ENCODE measurements around the gene NR5A1.

The NR5A1 gene

GRCh38 chr9:124513376-124513994 lies 6.3 kb upstream of the NR5A1 start:
- DNase-seq: no peak

DNA sequence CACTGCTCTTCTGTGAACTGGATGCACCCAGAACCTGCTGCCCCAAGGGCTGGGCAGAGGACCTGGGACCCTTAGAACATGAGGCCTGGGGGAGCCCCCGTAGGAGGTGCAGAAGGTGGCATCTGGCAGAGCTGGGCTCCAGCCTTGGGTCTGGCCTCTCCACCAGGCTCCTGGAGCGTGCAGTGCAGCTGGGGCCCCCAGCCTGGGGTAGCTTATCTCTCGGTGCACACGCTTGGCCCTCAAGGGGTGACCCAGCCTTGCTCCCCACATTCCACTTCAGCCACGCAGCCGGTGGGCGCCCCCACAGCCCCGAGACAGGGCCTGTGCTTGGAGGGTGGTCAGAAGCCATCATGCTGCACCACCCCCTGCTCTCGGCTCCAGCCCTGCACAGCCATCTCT lies 5.6 kb upstream of the NR5A1 start:
- DNase-seq: no peak

DNA sequence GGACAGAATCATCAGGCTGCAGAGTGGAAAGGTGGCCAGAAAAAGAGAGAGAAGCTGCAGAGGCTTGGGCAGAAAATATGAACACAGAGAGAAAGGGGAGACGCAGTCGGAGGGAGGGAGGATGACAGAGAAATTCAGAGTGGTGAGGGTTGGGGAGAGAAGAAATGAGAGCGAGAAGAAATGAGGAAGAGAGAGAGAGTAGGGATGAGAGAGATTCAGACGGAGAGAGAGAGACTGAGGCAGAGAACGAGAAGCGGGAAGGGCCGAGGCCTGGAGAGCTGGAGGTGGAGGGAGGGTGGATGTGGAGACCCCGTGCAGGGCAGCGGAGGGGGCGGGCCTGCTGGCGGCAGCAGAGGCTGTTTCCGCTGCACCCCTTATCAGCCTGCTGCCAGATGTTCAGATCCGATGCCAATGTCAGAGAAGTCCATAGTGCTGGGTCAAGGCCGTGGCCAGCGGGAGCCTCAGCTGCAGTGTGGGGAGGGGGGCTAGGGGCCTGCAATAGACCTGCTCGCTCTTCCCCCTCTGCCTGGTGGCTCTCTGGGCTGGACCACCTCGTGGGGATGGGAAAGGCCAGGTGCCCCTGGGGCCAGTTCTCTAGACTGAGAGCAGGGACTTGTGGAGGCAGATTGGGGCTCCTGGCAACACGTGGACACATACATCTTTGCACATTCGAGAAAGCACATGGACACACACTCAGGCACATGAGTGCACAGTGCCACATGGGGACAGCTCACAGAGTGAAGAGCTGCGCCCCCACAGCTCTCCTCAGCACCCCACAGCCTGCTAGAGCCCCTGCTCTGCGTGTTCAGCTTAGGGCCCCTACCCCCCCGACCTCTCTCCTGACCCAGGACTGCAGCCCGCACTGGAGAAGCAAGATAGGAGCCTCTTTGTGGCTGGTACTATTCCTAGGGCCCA lies 4.9 kb upstream of the NR5A1 start:
- no peak for DNase-seq

- no peak for DNase-seq
These were observed 4.2 kb upstream of the NR5A1 start for GRCh38 chr9:124511426-124511840.

- DNase-seq: no peak
These were observed 3.6 kb upstream of the NR5A1 start for GRCh38 chr9:124510650-124511425.

- DNase-seq: no peak
These were observed 753 bp upstream of the NR5A1 start for GRCh38 chr9:124507880-124508423.

- no peak for DNase-seq
These were observed 766 bp downstream of the NR5A1 start for GRCh38 chr9:124506433-124506832.

- DNase-seq: no peak
These were observed 1.3 kb downstream of the NR5A1 start for GRCh38 chr9:124505901-124506346.

DNA sequence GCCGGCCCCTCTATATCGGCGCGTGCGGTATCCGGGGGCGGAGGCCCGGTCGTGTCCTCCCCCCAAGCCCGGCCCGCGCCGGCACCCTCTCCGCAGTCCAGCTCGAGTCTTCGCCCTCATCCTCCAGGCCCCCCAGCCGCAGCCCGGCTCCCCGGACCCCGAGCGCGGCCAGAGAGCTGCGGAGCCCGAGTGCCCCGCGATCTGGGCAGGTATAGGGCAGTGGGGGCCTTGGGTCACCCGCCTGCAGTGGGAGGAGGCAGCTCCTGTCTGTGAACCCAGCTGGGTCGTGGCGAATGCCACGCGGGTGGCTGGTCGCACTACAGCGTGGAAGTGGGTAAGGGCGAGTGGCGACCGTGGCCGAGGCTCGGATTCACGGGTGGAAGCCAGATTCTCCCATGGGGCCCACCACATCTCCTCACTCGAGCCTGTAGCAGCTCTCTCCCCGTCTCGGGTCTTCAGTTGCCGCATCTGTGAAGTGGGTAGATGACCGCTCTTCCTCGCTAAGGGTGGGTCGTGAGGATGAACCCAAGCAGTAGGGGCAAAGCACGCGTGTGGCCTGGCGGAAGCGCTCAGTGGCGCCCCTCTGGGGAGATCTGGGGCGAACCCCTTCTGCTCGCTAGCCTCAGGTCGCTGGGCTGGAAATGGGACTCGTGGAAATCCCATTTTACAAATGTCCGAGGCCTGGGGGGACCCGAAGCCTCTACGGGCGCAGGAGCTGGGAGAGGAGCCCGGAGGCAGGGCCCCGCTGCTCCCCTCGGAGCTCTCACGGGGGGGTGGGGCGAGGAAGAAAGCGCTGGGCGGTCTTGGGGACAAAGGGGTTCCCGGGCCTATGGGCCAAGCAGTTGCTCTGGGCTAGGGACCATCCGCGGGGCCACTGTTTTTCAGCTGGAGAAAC lies 1.9 kb downstream of the NR5A1 start:
- no peak for DNase-seq

DNA sequence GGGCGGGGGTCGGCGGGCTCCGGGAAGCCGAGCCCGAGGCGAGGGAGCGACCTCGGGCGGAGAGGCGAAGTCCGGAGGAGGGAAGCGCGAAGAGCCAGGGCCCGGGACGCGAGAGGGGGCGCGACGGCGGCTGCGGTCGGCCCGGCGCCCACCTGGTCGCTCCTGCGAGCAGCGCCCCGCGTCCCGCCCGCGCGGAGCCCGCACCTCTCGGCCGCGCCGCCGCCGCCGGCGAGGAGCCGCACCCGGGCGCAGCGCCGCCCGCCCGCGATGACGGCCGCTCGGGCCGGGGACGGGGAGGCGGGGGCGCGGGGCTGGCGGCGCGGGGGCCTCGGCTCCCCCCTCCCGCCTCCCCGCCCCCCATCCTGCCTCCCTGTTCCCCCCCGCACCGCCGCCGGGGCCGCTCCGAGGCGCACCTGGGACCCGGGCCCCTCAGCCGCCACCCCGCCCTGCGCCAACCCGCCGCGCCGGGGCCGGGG lies 2.6 kb downstream of the NR5A1 start:
- DNase-seq: no peak

DNA sequence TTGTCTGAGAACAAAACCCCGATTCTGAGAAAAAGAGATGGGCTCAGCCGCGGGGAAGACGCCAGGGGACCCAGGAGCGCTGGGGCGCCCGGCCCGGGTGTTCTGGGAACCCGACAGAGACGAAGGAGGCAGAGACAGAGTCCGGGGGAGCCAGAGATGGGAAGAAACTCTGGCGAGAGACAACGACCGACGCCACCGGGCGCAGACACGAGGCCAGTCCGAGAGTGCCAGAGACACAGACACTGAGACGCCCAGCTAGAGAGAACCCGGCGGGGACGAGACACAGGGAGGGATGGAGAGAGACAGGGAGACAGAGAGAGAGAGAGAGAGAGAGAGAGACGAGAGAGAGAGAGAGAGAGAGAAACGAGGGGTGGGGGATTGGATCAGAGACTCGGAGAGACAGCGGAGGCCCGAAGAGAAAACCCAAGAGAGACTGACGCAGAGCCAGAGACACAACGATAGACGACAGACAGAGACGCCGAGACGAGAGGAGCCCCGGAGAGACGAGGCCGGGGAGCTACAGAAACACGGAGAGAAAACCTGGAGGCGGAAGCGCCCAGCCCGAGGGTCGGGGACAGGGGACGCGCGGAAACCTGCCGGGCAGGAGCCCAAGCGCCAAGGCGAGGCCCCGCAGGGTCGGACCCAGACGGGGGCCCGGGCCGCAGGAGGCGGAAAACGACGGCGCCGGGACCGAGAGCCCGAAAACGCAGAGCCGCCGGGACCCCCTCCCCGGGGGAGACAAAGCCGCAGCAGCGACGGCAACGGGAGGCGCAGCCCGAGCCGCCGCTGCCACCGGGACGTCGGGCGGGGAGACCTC lies 3.3 kb downstream of the NR5A1 start:
- DNase-seq: no peak

DNA sequence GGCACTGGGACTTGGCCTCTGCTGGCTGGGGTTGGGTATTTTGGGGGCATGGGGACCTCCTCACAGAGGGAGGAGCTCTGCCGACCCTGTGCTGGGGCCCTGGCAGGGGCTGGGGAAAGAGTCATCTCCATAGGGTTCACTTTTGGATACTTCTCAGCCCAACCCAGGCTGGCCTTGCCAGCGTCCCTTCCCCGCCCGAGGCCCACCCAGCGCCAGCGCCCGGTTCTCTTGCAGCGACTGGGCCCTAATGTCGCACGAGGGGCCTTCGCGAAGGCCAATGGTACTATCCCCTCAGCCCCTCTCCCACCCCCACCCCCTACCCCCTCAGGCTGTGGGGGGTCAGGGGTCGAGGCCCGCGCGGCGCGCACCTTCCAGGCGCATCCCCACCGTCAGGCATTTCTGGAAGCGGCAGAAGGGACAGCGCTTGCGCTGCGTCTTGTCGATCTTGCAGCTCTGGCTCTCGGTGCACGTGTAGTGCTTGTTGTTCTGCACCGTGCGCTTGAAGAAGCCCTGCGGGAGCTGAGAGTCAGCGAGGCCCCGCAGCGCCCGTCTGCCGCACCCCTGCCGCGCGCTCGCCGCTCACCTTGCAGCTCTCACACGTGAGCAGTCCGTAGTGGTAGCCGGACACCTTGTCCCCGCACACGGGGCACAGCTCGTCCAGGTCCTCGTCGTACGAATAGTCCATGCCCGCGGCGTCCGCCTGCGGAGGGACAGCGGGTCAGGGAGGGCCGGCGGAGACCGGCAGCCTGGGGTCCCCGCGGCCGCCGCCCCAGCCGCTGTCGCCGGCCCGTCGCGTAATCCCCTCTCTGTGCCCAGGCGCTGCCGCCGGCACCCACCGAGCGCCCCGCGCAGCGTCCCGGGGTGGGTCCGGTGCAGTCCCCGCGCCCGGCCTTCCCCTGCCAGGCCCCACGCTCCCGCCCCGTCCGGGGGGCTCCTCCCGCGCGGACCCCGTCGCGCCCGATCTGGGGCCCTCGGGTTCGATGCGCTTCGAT lies 4.2 kb downstream of the NR5A1 start:
- no peak for DNase-seq

GRCh38 chr9:124501771-124502320 lies 5.4 kb downstream of the NR5A1 start:
- no peak for DNase-seq

DNA sequence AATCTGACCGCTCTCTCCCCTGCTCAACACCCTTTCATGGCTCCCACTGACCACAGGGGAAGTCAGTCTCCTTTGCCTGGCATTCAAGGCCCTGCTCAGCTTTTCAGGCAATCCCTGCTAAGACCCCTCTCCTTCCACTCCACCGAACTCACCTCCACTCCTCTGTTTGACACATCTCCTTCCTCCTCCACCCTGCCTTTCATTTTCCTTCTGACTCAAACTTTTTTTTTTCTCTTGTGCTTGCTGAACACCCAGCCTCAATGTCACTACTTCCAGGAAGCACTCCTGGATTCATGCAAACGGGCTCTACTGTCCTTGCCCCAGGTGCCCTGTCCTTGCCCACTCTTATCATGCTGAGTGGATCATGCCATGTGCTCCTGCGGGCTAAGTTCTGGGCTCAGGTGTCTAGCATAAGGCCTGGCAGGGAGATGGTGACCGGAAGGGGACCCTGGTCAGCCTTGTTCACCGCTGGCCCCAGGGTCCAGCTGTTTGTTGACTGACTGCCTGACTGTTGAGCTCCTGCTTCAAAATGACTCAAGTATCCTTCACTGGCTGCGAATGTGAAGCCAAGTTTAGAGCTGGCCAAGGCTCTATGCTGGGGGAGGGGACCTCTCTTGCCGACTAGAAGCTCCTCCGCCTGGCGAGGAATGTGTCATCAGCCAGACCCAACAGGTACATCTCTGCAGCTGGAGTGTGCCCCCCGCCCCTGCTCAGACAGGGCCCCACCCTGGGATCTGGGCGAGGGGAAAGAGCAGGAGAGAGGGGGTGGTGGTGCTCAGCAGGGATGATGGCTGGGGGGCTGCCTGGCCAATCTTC lies 6.2 kb downstream of the NR5A1 start:
- DNase-seq: no peak

GRCh38 chr9:124500028-124500795 lies 7.0 kb downstream of the NR5A1 start:
- DNase-seq: no peak

- no peak for DNase-seq
These were observed 8.0 kb downstream of the NR5A1 start for GRCh38 chr9:124499216-124499615.

- DNase-seq: no peak
These were observed 8.6 kb downstream of the NR5A1 start for GRCh38 chr9:124498499-124499146.

Data from cortex of kidney (tissue), 1 donor.